T-helper 9 cell (primary cell): ENCODE data around the gene C3orf22.
"Not testable (repeated sequence)": the region's sequence is repeated elsewhere in the genome, so short reads cannot be mapped to it uniquely, and the experiment has no call there.

Experiments used
- DNase-seq: peaks from one replicate; pipeline ENCODE4 v3.0.0-alpha.2; 2020
- total RNA-seq, 2 donors: gene quantifications; one replicate each; lab custom pipeline; 2026; lab: John Stamatoyannopoulos, UW

Gene C3orf22
- total RNA-seq: 0 reads per million in 2 donors

DNA sequence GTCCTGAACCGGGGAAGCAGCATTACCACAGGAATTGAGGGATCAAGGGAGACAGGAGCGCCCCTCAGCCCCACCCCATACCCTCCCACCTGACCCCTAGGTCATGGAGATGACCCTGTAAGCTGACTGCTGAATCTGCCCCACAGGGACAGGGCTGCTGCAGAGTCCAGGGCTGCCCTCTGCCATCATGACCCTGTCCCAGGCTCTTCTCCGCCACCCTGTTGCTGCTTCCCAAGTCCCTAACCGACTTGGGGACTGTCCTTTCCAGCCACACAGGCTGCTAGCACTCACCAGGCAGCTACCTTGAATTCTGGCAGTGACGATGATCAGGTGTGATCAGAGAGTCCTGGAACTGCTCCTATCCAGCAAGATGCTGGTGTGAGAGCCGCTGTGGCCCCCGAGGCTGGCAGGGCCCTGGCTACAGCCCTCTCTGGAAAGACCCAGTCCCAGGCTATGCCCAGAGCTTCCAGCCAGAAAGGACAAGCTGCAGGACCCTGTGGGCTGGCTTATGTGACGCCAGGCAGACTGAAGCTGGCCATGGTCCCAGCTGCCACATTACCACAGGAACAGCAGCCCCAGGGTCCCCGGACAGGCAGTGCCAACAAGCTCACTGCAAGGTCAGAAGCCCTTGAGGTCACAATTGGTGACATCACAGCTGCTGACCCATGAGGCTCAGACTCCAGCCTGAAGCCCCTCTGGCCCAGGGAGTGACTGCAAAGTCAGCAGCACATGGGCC, at the start of gene C3orf22:
TSS of gene C3orf22 (minus strand) at position 597 of the 736 bp plus-strand sequence. CDS start 5,542 bp downstream, outside the sequence.
- no peak for DNase-seq

- no peak for DNase-seq
Measured at GRCh38 chr3:126607214-126607908, 48.6 kb upstream of the C3orf22 start.

- DNase-seq: no peak
Measured at GRCh38 chr3:126606001-126606400, 47.3 kb upstream of the C3orf22 start.

- no peak for DNase-seq
Measured at GRCh38 chr3:126604691-126605090, 46.0 kb upstream of the C3orf22 start.

DNA sequence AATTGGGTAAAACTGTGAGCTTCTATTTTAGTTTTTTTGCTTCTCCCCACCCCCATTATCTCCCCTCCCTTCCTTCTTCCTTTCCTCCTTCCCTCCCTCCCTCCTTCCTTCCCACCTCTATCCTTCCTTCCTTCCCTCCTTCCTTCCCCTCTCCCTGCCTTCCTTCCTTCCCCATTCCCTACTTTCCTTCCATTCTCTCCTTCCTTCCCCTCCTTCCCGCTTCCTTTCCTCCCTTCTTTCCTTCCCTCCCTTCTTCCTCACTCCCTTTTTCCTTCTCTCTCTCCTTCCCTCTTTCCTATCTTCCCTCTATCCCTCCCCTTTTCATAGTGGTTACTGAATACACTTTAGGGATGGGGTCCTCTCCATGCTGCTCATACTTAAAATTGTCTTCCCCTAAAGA, 40.4 kb upstream of the C3orf22 start:
- no peak for DNase-seq

GRCh38 chr3:126595479-126595878, 36.7 kb upstream of the C3orf22 start:
- DNase-seq: not testable (repeated sequence)

GRCh38 chr3:126591515-126591914, 32.8 kb upstream of the C3orf22 start:
- not testable (repeated sequence) for DNase-seq

DNA sequence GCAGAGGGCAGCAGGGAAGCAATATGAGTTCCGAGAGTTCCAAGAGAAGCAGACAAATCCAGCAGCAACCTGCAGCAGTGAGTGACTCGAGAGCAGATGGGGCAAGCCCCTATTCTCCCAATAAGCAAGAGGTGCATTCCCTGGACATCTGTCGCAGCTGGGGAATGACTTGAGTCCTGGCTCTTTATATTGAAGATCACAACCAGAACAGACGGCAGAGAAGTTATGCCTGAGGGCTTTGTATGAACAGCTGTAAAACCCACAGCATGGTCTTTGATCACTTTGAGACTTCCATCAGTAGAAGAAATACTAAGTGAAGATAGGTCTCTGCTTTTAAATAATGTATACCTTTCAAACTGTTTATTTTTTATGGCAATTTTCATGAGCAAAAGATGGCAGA, 23.6 kb upstream of the C3orf22 start:
- DNase-seq: no peak

GRCh38 chr3:126581569-126581968, 22.8 kb upstream of the C3orf22 start:
- no peak for DNase-seq

DNA sequence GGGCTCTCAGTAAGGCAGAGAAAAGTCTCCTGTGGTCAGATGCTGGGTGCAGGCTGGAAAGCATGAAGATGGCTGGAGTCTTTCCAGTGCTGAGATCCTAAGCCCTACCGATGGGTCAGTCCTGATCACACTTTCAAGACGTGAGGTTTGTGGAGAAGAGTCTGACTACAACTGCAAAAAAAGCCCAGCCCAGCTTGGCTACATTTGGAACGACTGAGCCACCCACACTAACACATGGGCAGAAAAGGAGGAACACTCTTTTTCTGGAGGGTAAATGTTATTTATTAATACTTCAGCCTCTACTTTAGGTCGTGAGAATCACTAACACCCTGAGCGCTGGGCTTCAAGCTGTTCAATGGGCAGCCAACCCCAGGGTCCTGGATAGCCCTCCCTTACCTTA, 22.0 kb upstream of the C3orf22 start:
- no peak for DNase-seq

GRCh38 chr3:126578702-126579101, 20.0 kb upstream of the C3orf22 start:
- no peak for DNase-seq

- DNase-seq: no peak
Measured at GRCh38 chr3:126577261-126577660, 18.5 kb upstream of the C3orf22 start.

- no peak for DNase-seq
Measured at GRCh38 chr3:126573492-126574117, 14.9 kb upstream of the C3orf22 start.

DNA sequence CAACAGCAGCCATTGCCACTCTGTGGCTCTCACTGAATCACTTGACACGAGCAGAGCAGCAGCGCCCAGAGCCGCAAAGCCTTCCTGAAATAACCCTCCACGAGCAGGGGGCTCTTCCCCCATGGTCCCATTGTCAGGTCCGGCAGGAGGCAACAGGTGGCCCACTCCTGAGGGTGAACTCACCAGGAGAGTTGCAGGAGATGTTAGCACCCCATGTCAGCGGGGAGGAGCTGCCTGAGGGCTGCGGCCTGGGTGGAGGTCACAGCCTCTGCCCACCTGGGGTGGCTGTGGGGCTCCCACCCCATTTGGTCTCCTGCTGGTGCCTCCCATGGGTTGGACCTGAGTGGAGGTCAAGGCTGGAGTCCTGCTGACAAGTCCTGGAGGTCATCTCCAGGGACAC, 12.3 kb upstream of the C3orf22 start:
- DNase-seq: no peak

DNA sequence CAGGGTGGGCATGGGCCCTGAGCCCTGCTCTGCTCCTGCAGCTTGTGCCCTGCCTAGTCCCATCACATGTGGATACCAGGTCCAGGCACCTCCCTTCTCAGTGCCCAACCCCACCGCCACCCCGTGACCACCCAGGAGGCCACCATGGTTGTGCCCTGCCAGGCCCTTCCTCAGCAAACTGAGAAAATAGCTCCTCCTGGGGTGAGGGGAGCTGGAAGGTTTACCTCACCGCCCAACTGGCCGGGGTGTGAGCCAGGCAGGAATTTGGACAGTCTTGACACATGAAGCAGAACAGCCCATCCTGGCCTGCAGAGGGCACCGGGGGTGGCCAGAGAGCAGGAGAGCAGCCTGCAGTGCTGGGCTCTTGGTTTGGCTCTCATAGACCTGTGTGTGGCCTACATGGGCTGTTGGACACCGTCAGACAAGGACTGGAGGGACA, 11.4 kb upstream of the C3orf22 start:
- no peak for DNase-seq

DNA sequence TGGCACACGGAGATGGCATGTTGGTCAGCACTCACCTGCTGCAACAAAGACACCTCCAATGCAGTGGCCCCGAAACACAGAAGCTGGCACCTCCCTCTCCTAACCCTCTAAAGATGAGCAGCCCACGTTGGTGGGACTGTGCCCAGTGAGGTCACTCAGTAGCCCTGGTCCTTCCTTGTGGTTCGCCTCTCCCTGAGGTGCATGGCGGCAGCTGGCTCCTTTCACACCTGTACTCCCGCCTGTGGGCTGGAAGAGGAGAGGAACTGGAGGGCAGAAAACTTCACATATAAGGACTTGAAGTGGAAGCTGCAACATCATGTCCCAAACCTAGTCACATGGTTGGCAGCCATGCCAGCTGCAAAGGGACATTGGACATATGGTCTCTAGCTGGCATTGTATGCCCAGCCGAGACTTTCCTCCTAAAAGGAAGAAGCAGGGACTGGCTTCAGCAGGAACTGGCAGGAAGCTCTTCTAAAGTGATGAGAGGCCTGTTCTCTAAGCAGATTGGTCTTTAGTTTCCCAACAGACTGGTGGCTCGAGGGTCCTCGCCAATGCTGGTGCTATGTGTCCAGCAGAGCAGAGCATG, 10.8 kb upstream of the C3orf22 start:
- no peak for DNase-seq

DNA sequence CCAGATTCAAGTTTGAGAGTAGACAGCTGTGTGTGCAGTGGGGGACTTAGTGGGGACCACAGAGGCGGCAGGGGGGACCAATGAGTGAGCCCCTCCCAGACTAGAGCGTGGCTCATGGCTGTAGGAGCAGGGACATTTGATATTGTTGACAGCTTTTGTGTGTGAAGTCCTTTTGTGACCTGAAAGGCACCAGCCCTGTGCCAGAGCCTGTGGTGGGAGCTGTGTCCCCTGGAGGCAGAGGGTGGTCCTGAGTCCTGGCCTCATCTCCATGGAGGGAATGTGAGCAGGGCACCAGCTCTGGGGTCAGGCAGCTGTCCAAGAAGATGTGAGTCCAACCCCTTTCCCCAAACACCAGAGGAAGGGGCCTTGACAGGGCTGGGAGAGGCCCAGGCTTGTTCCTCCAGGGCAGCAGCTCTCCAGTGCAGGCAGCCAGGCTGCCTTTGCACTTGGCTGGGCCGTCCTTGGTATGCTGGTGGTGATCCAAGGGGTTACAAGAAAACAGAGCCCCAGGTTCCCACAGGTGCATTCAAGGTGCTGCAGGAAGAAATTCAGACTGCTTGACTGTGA, 10.1 kb upstream of the C3orf22 start:
- no peak for DNase-seq

- DNase-seq: no peak
Measured at GRCh38 chr3:126567696-126568438, 9.1 kb upstream of the C3orf22 start.

GRCh38 chr3:126562737-126563276, 4.1 kb upstream of the C3orf22 start:
- DNase-seq: no peak

DNA sequence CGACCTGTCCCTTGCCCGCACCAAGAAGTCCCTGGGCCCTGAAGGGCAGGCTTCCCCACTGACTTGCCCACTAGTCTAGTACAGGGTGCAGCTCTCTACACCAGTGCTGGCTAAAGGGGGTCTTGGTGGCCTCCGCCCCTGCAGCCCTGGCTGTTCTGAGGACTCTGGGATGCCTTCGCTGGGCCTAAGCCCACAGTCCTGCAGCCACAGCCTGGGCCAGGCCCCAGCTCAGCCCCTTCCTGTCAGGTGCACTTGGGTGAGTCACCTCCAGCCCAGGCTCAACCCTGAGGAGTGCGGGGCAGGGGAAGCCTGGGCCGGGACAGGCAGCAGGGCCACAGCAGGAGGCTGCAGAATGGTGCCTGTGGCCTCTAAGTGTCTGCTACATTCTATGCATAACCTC, 971 bp downstream of the C3orf22 start:
- no peak for DNase-seq

DNA sequence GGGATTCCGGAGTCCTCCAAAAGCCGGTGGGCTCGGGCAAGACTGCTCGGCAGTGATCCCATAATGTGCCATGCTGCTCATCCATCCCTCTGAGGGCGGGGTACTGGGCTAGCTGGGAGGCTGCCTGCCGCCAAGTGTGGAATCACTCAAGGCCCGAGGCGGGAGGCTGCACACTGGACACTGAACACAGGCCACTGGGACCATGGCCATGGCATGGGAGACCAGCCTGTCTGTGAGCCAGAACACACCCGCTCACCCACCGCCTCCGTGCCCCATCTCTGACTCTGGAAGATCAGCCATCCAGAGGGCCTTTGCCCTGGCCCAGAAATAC, 1.4 kb downstream of the C3orf22 start:
- DNase-seq: no peak
